ENCODE data around the gene CMC4. TPM values are rescaled to one million over a fixed set of nuclear protein-coding genes. Genes with fewer than 3 reads are reported as not detected.
A peak's percentile ranks its signal among the peaks of the same experiment; 100 is the strongest.

Gene CMC4
- total and polyA plus RNA-seq, 9 of the 15 experiments (the other 6 are each of a cell fraction or from before 2014, with no cell fraction given), result 3.5 to 16.9 (median 8.2) TPM

DNA sequence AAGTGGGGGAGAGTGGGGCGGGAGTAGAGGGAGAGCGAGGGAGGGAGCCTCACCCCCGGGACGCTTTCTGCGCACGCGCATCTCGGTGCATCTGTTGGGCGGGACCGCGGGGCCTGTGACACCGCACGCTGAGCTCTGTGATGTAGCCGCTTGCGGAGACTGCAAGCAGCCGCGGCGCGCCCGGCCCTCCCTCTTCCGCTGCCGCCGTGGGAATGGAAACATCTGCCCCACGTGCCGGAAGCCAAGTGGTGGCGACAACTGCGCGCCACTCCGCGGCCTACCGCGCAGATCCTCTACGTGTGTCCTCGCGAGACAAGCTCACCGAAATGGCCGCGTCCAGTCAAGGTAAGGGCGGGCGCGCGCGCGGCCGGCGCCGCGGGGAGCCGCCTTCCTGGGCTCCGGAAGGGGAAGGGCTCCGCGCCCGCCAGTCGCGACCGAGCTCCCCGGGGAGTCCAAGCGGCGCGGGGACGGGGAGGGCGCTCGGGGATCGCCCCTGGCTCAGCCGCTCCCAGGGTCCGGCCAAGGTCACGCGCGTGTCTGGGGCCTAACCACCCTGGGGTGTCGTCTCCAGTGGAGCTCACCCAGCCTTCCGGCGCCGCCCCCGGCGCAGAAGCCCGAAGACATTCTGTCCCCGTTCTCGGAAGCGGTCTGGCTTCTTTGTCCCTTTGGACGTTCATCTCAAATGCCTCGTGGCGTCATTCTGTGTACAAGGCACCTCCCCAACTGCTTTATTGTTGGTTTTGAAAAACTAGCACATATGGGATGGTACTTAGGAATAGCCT lies 44.0 kb downstream of the CMC4 start, which contains the start of gene FUNDC2 (continued):
- TF ChIP-seq, protein P1, sequence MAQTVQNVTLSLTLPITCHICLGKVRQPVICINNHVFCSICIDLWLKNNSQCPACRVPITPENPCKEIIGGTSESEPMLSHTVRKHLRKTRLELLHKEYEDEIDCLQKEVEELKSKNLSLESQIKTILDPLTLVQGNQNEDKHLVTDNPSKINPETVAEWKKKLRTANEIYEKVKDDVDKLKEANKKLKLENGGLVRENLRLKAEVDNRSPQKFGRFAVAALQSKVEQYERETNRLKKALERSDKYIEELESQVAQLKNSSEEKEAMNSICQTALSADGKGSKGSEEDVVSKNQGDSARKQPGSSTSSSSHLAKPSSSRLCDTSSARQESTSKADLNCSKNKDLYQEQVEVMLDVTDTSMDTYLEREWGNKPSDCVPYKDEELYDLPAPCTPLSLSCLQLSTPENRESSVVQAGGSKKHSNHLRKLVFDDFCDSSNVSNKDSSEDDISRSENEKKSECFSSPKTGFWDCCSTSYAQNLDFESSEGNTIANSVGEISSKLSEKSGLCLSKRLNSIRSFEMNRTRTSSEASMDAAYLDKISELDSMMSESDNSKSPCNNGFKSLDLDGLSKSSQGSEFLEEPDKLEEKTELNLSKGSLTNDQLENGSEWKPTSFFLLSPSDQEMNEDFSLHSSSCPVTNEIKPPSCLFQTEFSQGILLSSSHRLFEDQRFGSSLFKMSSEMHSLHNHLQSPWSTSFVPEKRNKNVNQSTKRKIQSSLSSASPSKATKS (CRISPR knock-in tag; IDR thresholded peaks at IDR 0.05), result no peak
- no peak for TF ChIP-seq ZNF165 (CRISPR knock-in tag; IDR thresholded peaks at IDR 0.05; ENCODE audit: borderline replicate concordance)
- no peak for TF ChIP-seq SMARCE1 (IDR thresholded peaks at IDR 0.05)
- peak; percentile 95 for TF ChIP-seq POLR2G (IDR thresholded peaks at IDR 0.05; ENCODE audit: low read depth, low read length)
- TF ChIP-seq XRCC4 (IDR thresholded peaks at IDR 0.05; ENCODE audit: extremely low read depth, insufficient read depth, insufficient read length), result no peak
- no peak for TF ChIP-seq HDAC8 (tag; IDR thresholded peaks at IDR 0.05)
- no peak for TF ChIP-seq MECOM (CRISPR knock-in tag; IDR thresholded peaks at IDR 0.05)
- TF ChIP-seq YY1 (IDR thresholded peaks at IDR 0.05; ENCODE audit: borderline replicate concordance in 1 of 3, control insufficient read depth in 1 of 3, extremely low read depth in 1 of 3, insufficient read depth in 3 of 3, insufficient read length in 1 of 3, insufficient replicate concordance in 2 of 3, low read depth in 1 of 3, low read length in 2 of 3), result peak; percentile 42 to 87 (median 87)
- TF ChIP-seq, protein P2, sequence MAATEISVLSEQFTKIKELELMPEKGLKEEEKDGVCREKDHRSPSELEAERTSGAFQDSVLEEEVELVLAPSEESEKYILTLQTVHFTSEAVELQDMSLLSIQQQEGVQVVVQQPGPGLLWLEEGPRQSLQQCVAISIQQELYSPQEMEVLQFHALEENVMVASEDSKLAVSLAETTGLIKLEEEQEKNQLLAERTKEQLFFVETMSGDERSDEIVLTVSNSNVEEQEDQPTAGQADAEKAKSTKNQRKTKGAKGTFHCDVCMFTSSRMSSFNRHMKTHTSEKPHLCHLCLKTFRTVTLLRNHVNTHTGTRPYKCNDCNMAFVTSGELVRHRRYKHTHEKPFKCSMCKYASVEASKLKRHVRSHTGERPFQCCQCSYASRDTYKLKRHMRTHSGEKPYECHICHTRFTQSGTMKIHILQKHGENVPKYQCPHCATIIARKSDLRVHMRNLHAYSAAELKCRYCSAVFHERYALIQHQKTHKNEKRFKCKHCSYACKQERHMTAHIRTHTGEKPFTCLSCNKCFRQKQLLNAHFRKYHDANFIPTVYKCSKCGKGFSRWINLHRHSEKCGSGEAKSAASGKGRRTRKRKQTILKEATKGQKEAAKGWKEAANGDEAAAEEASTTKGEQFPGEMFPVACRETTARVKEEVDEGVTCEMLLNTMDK (IDR thresholded peaks at IDR 0.05; ENCODE audit: borderline replicate concordance, insufficient read depth, low read depth, low read length, poor library complexity, severe bottlenecking), result no peak
- no peak for TF ChIP-seq SMAD2 (IDR thresholded peaks at IDR 0.05; ENCODE audit: low read depth, low read length)
- TF ChIP-seq FOXA1 (IDR thresholded peaks at IDR 0.05; ENCODE audit: borderline replicate concordance), result no peak
- no peak for TF ChIP-seq ZBTB8A (IDR thresholded peaks at IDR 0.05; ENCODE audit: partially characterized antibody)
- no peak for TF ChIP-seq CBX5 (IDR thresholded peaks at IDR 0.05; ENCODE audit: borderline replicate concordance, low read depth)
- TF ChIP-seq, protein P3, sequence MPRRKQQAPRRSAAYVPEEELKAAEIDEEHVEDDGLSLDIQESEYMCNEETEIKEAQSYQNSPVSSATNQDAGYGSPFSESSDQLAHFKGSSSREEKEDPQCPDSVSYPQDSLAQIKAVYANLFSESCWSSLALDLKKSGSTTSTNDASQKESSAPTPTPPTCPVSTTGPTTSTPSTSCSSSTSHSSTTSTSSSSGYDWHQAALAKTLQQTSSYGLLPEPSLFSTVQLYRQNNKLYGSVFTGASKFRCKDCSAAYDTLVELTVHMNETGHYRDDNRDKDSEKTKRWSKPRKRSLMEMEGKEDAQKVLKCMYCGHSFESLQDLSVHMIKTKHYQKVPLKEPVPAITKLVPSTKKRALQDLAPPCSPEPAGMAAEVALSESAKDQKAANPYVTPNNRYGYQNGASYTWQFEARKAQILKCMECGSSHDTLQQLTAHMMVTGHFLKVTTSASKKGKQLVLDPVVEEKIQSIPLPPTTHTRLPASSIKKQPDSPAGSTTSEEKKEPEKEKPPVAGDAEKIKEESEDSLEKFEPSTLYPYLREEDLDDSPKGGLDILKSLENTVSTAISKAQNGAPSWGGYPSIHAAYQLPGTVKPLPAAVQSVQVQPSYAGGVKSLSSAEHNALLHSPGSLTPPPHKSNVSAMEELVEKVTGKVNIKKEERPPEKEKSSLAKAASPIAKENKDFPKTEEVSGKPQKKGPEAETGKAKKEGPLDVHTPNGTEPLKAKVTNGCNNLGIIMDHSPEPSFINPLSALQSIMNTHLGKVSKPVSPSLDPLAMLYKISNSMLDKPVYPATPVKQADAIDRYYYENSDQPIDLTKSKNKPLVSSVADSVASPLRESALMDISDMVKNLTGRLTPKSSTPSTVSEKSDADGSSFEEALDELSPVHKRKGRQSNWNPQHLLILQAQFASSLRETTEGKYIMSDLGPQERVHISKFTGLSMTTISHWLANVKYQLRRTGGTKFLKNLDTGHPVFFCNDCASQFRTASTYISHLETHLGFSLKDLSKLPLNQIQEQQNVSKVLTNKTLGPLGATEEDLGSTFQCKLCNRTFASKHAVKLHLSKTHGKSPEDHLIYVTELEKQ (CRISPR knock-in tag; IDR thresholded peaks at IDR 0.05), result no peak
- TF ChIP-seq RFX7 (CRISPR knock-in tag; IDR thresholded peaks at IDR 0.05), result no peak
- TF ChIP-seq, protein P4, sequence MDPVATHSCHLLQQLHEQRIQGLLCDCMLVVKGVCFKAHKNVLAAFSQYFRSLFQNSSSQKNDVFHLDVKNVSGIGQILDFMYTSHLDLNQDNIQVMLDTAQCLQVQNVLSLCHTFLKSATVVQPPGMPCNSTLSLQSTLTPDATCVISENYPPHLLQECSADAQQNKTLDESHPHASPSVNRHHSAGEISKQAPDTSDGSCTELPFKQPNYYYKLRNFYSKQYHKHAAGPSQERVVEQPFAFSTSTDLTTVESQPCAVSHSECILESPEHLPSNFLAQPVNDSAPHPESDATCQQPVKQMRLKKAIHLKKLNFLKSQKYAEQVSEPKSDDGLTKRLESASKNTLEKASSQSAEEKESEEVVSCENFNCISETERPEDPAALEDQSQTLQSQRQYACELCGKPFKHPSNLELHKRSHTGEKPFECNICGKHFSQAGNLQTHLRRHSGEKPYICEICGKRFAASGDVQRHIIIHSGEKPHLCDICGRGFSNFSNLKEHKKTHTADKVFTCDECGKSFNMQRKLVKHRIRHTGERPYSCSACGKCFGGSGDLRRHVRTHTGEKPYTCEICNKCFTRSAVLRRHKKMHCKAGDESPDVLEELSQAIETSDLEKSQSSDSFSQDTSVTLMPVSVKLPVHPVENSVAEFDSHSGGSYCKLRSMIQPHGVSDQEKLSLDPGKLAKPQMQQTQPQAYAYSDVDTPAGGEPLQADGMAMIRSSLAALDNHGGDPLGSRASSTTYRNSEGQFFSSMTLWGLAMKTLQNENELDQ (CRISPR knock-in tag; IDR thresholded peaks at IDR 0.05; ENCODE audit: borderline replicate concordance), result no peak
